GM12878 (cell line): ENCODE results near the gene GATAD2B. TPM values are rescaled to one million over a fixed set of nuclear protein-coding genes. Genes with fewer than 3 reads are reported as not detected.

Source experiments
- ATAC-seq: fragments of 200-7000 bp; cut with Tn5 transposase; 3 replicates; pipeline ENCODE4 v1.9.1; 2020; ENCODE audit warnings: mild to moderate bottlenecking, moderate library complexity
- BruUV-seq: library from RNA; stranded (reverse); fragments of 400-500 nt; replicated peaks from 2 replicates; lab custom pipeline; 2021; lab: Mats Ljungman, UMichigan
- CTCF ChIA-PET: fragments of 300-600 bp; sonication (Branson Sonifier 250); formaldehyde crosslinking; extraction: SDS; loops from one replicate; lab custom pipeline; 2021; ENCODE audit warnings: inconsistent platforms; lab: Yijun Ruan, JAX
- POLR2A ChIA-PET: fragments of 350-600 bp; formaldehyde crosslinking; extraction: SDS; loops from one replicate; lab custom pipeline; 2021; ENCODE audit warnings: inconsistent platforms; lab: Charles Lee
- RAD21 ChIA-PET: fragments of 300-600 bp; sonication (Branson Sonifier 250); formaldehyde crosslinking; loops from one replicate; lab custom pipeline; 2023; ENCODE audit warnings: antibody characterized with exemption; ENCODE audit not compliant: unreplicated experiment; lab: Charles Lee
- SMC1A ChIA-PET: fragments of 300-600 bp; sonication (Branson Sonifier 250); formaldehyde crosslinking; loops from one replicate; lab custom pipeline; 2023; ENCODE audit not compliant: unreplicated experiment, uncharacterized antibody; lab: Charles Lee
- DNase-seq: peaks from one replicate; pipeline ENCODE4 v3.0.0-alpha.2; 2011; ENCODE audit warnings: low read depth, low spot score
- FAIRE-seq: peaks from 3 replicates; lab custom pipeline; 2011; peaks lifted over from hg19 to GRCh38; lab: Jason Lieb, UNC
- H2AFZ ChIP-seq: 2 replicates; pipeline ENCODE4 v1.6.0; 2011; ENCODE audit warnings: low read depth, low read length, control low read depth; ENCODE audit not compliant: control insufficient read depth
- H3K27ac ChIP-seq: 2 replicates; pipeline ENCODE4 v1.5.1; 2011; ENCODE audit warnings: control low read depth; ENCODE audit not compliant: control insufficient read depth, insufficient read depth
- H3K27me3 ChIP-seq, 2 experiments: replicated peaks in 1 of 2; 2 replicates each; pipeline versions ENCODE4 v1.6.0 to v1.6.1; 2011; ENCODE audit warnings: low read length in 1 of 2; ENCODE audit not compliant: control insufficient read depth in 2 of 2, insufficient read depth in 2 of 2
- H3K36me3 ChIP-seq, 2 experiments: 2 replicates each; pipeline ENCODE4 v1.5.1; 2011; ENCODE audit warnings: low read length in 1 of 2; ENCODE audit not compliant: control insufficient read depth in 2 of 2, insufficient read depth in 2 of 2
- H3K4me1 ChIP-seq: 2 replicates; pipeline ENCODE4 v1.6.1; 2011; ENCODE audit warnings: mild to moderate bottlenecking, low read length, moderate library complexity, mixed read lengths; ENCODE audit not compliant: control insufficient read depth, insufficient read depth
- H3K4me2 ChIP-seq: 2 replicates; pipeline ENCODE4 v1.6.0; 2011; ENCODE audit warnings: control low read depth; ENCODE audit not compliant: control insufficient read depth, insufficient read depth
- H3K4me3 ChIP-seq: fragments of 200-600 bp; sonication (generic); 2 replicates; pipeline ENCODE4 v1.5.1; 2016
- H3K79me2 ChIP-seq: 2 replicates; pipeline ENCODE4 v1.6.0; 2011; ENCODE audit warnings: low read length; ENCODE audit not compliant: control insufficient read depth, insufficient read depth
- H3K9ac ChIP-seq: 2 replicates; pipeline ENCODE4 v1.8.0; 2011; ENCODE audit warnings: low read length, control low read depth, mixed read lengths; ENCODE audit not compliant: control insufficient read depth, insufficient read depth
- H3K9me3 ChIP-seq: replicated peaks from 3 replicates; pipeline ENCODE4 v1.5.1; 2011; ENCODE audit warnings: mild to moderate bottlenecking, low read length; ENCODE audit not compliant: control insufficient read depth, insufficient read depth
- H4K20me1 ChIP-seq: 2 replicates; pipeline ENCODE4 v1.6.0; 2011; ENCODE audit not compliant: control insufficient read depth, insufficient read depth
- BHLHE40 ChIP-seq, 2 experiments: fragments of 450-650 bp in 1 of 2; IDR thresholded peaks; 2 replicates each; pipeline ENCODE4 v1.6.1; 2011 to 2017; ENCODE audit warnings: low read depth in 2 of 2, borderline replicate concordance in 1 of 2, improper control_type of control experiment in 1 of 2, low read length in 1 of 2, mild to moderate bottlenecking in 1 of 2
- CREB1 ChIP-seq: IDR thresholded peaks from 2 replicates; pipeline ENCODE4 v1.6.1; 2012; ENCODE audit warnings: low read depth, mild to moderate bottlenecking, inconsistent platforms
- FOS ChIP-seq: IDR thresholded peaks from 3 replicates; pipeline ENCODE4 v1.6.1; 2011; ENCODE audit warnings: borderline replicate concordance; ENCODE audit not compliant: insufficient read length; ENCODE audit errors: extremely low read depth
- HDAC2 ChIP-seq: fragments of 200-600 bp; sonication (generic); IDR thresholded peaks from 2 replicates; pipeline ENCODE4 v1.6.1; 2017
- KLF5 ChIP-seq: fragments of 450-650 bp; IDR thresholded peaks from 2 replicates; pipeline ENCODE4 v1.6.1; 2014; ENCODE audit warnings: mild to moderate bottlenecking; ENCODE audit not compliant: partially characterized antibody
- MTA3 ChIP-seq: IDR thresholded peaks from 2 replicates; pipeline ENCODE4 v1.6.1; 2012; ENCODE audit warnings: low read length, inconsistent platforms, borderline replicate concordance
- PML ChIP-seq: IDR thresholded peaks from 2 replicates; pipeline ENCODE4 v1.6.1; 2012; ENCODE audit warnings: low read length, inconsistent platforms
- RAD51 ChIP-seq: fragments of 450-650 bp; IDR thresholded peaks from 2 replicates; pipeline ENCODE4 v1.6.1; 2016; ENCODE audit warnings: moderate library complexity, mild to moderate bottlenecking, inconsistent platforms
- RFX5 ChIP-seq: IDR thresholded peaks from 2 replicates; pipeline ENCODE4 v1.6.1; 2011; ENCODE audit warnings: low read depth, low read length, improper control_type of control experiment
- SMAD1 ChIP-seq: fragments of 450-650 bp; IDR thresholded peaks from 2 replicates; pipeline ENCODE4 v1.6.1; 2018; ENCODE audit warnings: mild to moderate bottlenecking, low read depth; ENCODE audit not compliant: partially characterized antibody
- SMARCA5 ChIP-seq: fragments of 450-650 bp; IDR thresholded peaks from 2 replicates; pipeline ENCODE4 v1.6.1; 2017; ENCODE audit warnings: mild to moderate bottlenecking
- SREBF2 ChIP-seq: IDR thresholded peaks from 2 replicates; pipeline ENCODE4 v1.6.1; 2012; ENCODE audit warnings: mild to moderate bottlenecking, low read length
- STAT1 ChIP-seq: fragments of 450-650 bp; conservative IDR thresholded peaks from 2 replicates; pipeline ENCODE4 v1.6.1; 2014; ENCODE audit warnings: antibody characterized with exemption, mild to moderate bottlenecking
- YBX1 ChIP-seq: fragments of 450-650 bp; IDR thresholded peaks from 2 replicates; pipeline ENCODE4 v1.6.1; 2016; ENCODE audit warnings: antibody characterized with exemption
- ZSCAN29 ChIP-seq: fragments of 450-650 bp; IDR thresholded peaks from 2 replicates; pipeline ENCODE4 v1.6.1; 2017; ENCODE audit warnings: mild to moderate bottlenecking, moderate library complexity
- WGBS: methylation state at CpG from one replicate; pipeline ENCODE4 v1.1.6; 2016; ENCODE audit warnings: low lambda C conversion rate; ENCODE audit not compliant: insufficient replicate concordance, insufficient coverage; ENCODE audit errors: missing lambda C conversion rate; 5-methylcytosine and 5-hydroxymethylcytosine counted together
- in situ Hi-C: fragments of 300-500 bp; cut with MboI; formaldehyde crosslinking; loops from 9 replicates; pipeline ENCODE4 v1.14.3; 2018; ENCODE audit warnings: mixed read lengths
- intact Hi-C: fragments of 100-400 bp; cut with micrococcal nuclease; formaldehyde crosslinking; loops from one replicate; pipeline ENCODE4 v1.14.2; 2022; ENCODE audit not compliant: unreplicated experiment
- polyA plus RNA-seq, 11 experiments: library from polyadenylated mRNA; depleted of rRNA in 4 of 11; unstranded in 6 of 11; stranded (reverse) in 5 of 11; fragments of >200 nt; fragmentation: Nextera tagmentation in 4 of 11; fragmentation: Illumina TruSeq in 1 of 11; extraction: Ambion mirVana in 4 of 11; extraction: Trizol in 1 of 11; gene quantifications; 1 replicate in 1 of 11; 2 replicates in 10 of 11; pipeline versions ENCODE4 v1.2.1 to v1.2.3, GENCODE V29; 2011 to 2016; ENCODE audit warnings: inconsistent platforms in 2 of 11, missing spikeins in 2 of 11, low read depth in 1 of 11
- total RNA-seq, 4 experiments: library from RNA; depleted of rRNA in 3 of 4; stranded (reverse); fragments of >200 nt in 3 of 4; fragmentation: Illumina TruSeq in 1 of 4; extraction: Trizol in 1 of 4; gene quantifications; 2 replicates each; pipeline versions ENCODE4 v1.2.1 to v1.2.3, GENCODE V29; 2013 to 2021
- TF ChIP-seq, protein P1 (sequence below): IDR thresholded peaks from 2 replicates; pipeline ENCODE4 v1.6.1; 2012; ENCODE audit warnings: low read length, inconsistent platforms

The GATAD2B gene
- total and polyA plus RNA-seq, 10 of the 15 experiments (the other 5 are each of a cell fraction or from before 2014, with no cell fraction given): 2.4 to 63.1 (median 8.7) TPM

- in situ Hi-C loops: no loop called here
- Histone ChIP-seq H2AFZ (no peak overlapping the region), H4K20me1 (no peaks in the 10 kb centered on the region), H3K4me2 (no peak overlapping the region), H3K4me1 (no peaks in the 10 kb centered on the region), H3K36me3 (peaks cover 30 to 64% of the 10 kb centered on the region in 2 experiments), H3K27ac (no peak overlapping the region), H3K79me2 (no peaks in the 10 kb centered on the region), H3K4me3 (no peak overlapping the region), H3K27me3 (no peaks in the 10 kb centered on the region), H3K9ac (no peak overlapping the region), H3K9me3 (no peaks in the 10 kb centered on the region)
- FAIRE-seq (no peak), ATAC-seq (no peak), DNase-seq (no peak)
- 94% methylated on average over 7 of the region's 7 CpGs for WGBS
- ChIA-PET POLR2A (no interaction called here), RAD21 (no interaction called here), SMC1A (interaction anchor here (1.2 to 1.3 kb wide), 2 partner anchors 12 to 44 kb away, joined by 3 to 5 read pairs; partner anchors contain the start of gene SLC27A3), CTCF (interaction anchor here (0.6 to 1.5 kb wide), 3 partner anchors 43 to 253 kb away, joined by 3 to 7 read pairs (median 4); no protein-coding TSS in a partner anchor)
- BruUV-seq: no TSS peak
- intact Hi-C loops: no loop called here
- TF ChIP-seq BHLHE40 (IDR thresholded peaks at IDR 0.05; ENCODE audit: borderline replicate concordance in 1 of 2, low read depth in 2 of 2, low read length in 1 of 2): no peak
- TF ChIP-seq SMARCA5: no peak
These were observed 159.2 kb downstream of the GATAD2B start for GRCh38 chr1:153763365-153764225.

DNA sequence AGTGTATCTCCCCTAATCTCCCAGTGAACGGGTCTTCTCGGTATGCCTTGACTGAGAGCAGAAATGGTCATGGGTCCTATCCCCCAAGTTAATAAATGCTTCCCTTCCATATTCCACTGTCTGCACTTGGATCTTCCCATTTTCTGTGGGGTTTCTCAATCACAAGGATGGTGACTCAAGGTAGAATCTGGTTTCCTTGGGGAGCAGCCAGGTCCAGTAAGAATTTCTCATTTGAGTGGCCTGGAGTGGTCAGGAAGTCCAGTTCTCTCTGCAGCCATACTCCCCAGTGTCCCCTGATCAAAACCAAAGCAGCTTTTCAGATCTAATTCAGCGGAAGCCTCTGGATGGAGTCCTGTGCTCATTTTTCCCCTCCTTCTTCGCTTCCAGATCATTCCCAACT is 162.3 kb downstream of the GATAD2B start:
- Histone ChIP-seq H3K9me3 (no peaks in the 10 kb centered on the region), H2AFZ (no peak overlapping the region), H3K4me1 (no peaks in the 10 kb centered on the region), H3K27ac (no peak overlapping the region), H3K4me3 (no peak overlapping the region), H3K36me3 (peaks cover 24 to 55% of the 10 kb centered on the region in 2 experiments), H4K20me1 (no peaks in the 10 kb centered on the region), H3K4me2 (no peak overlapping the region), H3K9ac (no peak overlapping the region), H3K27me3 (no peaks in the 10 kb centered on the region), H3K79me2 (no peaks in the 10 kb centered on the region)
- no peak for DNase-seq
- in situ Hi-C loops (no loop called here), intact Hi-C loops (no loop called here)
- no peak for ATAC-seq
- no peak for FAIRE-seq
- RAD21 ChIA-PET: no interaction called here
- CTCF ChIA-PET: interaction anchor here (0.8 to 1.4 kb wide), 2 partner anchors 10 to 36 kb away, joined by 3 to 5 read pairs; no protein-coding TSS in a partner anchor
- no TSS peak for BruUV-seq
- WGBS: 95% methylated on average over 4 of the region's 4 CpGs
- SMC1A ChIA-PET: no interaction called here
- no peak for TF ChIP-seq ZSCAN29
- no peak for TF ChIP-seq MTA3
- TF ChIP-seq SREBF2: no peak
- no peak for TF ChIP-seq YBX1
- no peak for TF ChIP-seq PML
- TF ChIP-seq CREB1: no peak
- no peak for TF ChIP-seq RAD51
- TF ChIP-seq KLF5: no peak
- no peak for TF ChIP-seq FOS
- no peak for TF ChIP-seq RFX5
- TF ChIP-seq, protein P1, sequence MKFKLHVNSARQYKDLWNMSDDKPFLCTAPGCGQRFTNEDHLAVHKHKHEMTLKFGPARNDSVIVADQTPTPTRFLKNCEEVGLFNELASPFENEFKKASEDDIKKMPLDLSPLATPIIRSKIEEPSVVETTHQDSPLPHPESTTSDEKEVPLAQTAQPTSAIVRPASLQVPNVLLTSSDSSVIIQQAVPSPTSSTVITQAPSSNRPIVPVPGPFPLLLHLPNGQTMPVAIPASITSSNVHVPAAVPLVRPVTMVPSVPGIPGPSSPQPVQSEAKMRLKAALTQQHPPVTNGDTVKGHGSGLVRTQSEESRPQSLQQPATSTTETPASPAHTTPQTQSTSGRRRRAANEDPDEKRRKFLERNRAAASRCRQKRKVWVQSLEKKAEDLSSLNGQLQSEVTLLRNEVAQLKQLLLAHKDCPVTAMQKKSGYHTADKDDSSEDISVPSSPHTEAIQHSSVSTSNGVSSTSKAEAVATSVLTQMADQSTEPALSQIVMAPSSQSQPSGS: no peak
- no peak for TF ChIP-seq SMAD1
- TF ChIP-seq HDAC2: no peak
- TF ChIP-seq STAT1: no peak
- POLR2A ChIA-PET: no interaction called here
